ENCODE results near the gene TSC1. TPM values are rescaled to one million over a fixed set of nuclear protein-coding genes. Genes with fewer than 3 reads are reported as not detected.

TSC1 gene
- total RNA-seq, 1 experiment from 2014 or later: 40.9 TPM

GRCh38 chr9:132988244-132989013, 44.0 kb upstream of the TSC1 start:
- H3K36me3 ChIP-seq (ENCODE audit: insufficient read depth, low read length, poor library complexity, severe bottlenecking): no peaks in the 10 kb centered on the region
- peaks cover 55% of the 10 kb centered on the region for H3K27me3 ChIP-seq (replicated peaks; ENCODE audit: insufficient read depth, low read depth, low read length, poor library complexity)
- intact Hi-C loops (cut with micrococcal nuclease; ENCODE audit: unreplicated experiment): no loop called here
- DNase-seq (ENCODE audit: low spot score): no peak
- CTCF ChIA-PET: no interaction called here
- no peak overlapping the region for H3K4me3 ChIP-seq (ENCODE audit: low read depth, low read length, poor library complexity, severe bottlenecking)
- TF ChIP-seq EZH2 (IDR thresholded peaks at IDR 0.05; ENCODE audit: borderline replicate concordance, low read depth, low read length, poor library complexity, severe bottlenecking) (no peak), CTCF (conservative IDR thresholded peaks at IDR 0.05; ENCODE audit: low read depth, low read length) (no peak)
- H3K9me3 ChIP-seq (ENCODE audit: low read depth, low read length, poor library complexity, severe bottlenecking): no peaks in the 10 kb centered on the region
- H3K27ac ChIP-seq (ENCODE audit: low read depth, low read length, poor library complexity, severe bottlenecking): no peak overlapping the region
- POLR2A ChIA-PET (ENCODE audit: low non-redundant PET): interaction anchor here (0.6 kb wide), 1 partner anchor 156 kb away, joined by 3 read pairs; no protein-coding TSS in a partner anchor
- no peaks in the 10 kb centered on the region for H3K4me1 ChIP-seq (ENCODE audit: insufficient read depth, low read length, poor library complexity, severe bottlenecking)
- no TSS peak for BruUV-seq (replicated peaks)

- ChIA-PET CTCF (no interaction called here), POLR2A (ENCODE audit: low non-redundant PET) (no interaction called here)
- no peak for DNase-seq (ENCODE audit: low spot score)
- no peaks in the 10 kb centered on the region for H3K9me3 ChIP-seq (ENCODE audit: low read depth, low read length, poor library complexity, severe bottlenecking)
- peaks cover 55% of the 10 kb centered on the region for H3K27me3 ChIP-seq (replicated peaks; ENCODE audit: insufficient read depth, low read depth, low read length, poor library complexity)
- H3K27ac ChIP-seq (ENCODE audit: low read depth, low read length, poor library complexity, severe bottlenecking): no peak overlapping the region
- BruUV-seq (replicated peaks): no TSS peak
- intact Hi-C loops (cut with micrococcal nuclease; ENCODE audit: unreplicated experiment): no loop called here
- H3K36me3 ChIP-seq (ENCODE audit: insufficient read depth, low read length, poor library complexity, severe bottlenecking): no peaks in the 10 kb centered on the region
- H3K4me3 ChIP-seq (ENCODE audit: low read depth, low read length, poor library complexity, severe bottlenecking): no peak overlapping the region
- no peaks in the 10 kb centered on the region for H3K4me1 ChIP-seq (ENCODE audit: insufficient read depth, low read length, poor library complexity, severe bottlenecking)
- TF ChIP-seq CTCF (conservative IDR thresholded peaks at IDR 0.05; ENCODE audit: low read depth, low read length) (no peak), EZH2 (IDR thresholded peaks at IDR 0.05; ENCODE audit: borderline replicate concordance, low read depth, low read length, poor library complexity, severe bottlenecking) (no peak)
These were observed 42.5 kb upstream of the TSC1 start for GRCh38 chr9:132986640-132987620.

GRCh38 chr9:132986114-132986513, 41.7 kb upstream of the TSC1 start:
- no TSS peak for BruUV-seq (replicated peaks)
- TF ChIP-seq EZH2 (IDR thresholded peaks at IDR 0.05; ENCODE audit: borderline replicate concordance, low read depth, low read length, poor library complexity, severe bottlenecking): no peak
- no peak for TF ChIP-seq CTCF (conservative IDR thresholded peaks at IDR 0.05; ENCODE audit: low read depth, low read length)
- peaks cover 51% of the 10 kb centered on the region for H3K27me3 ChIP-seq (replicated peaks; ENCODE audit: insufficient read depth, low read depth, low read length, poor library complexity)
- intact Hi-C loops (cut with micrococcal nuclease; ENCODE audit: unreplicated experiment): no loop called here
- no peaks in the 10 kb centered on the region for H3K9me3 ChIP-seq (ENCODE audit: low read depth, low read length, poor library complexity, severe bottlenecking)
- ChIA-PET CTCF (no interaction called here), POLR2A (ENCODE audit: low non-redundant PET) (no interaction called here)
- no peak for DNase-seq (ENCODE audit: low spot score)
- H3K27ac ChIP-seq (ENCODE audit: low read depth, low read length, poor library complexity, severe bottlenecking): no peak overlapping the region
- H3K4me3 ChIP-seq (ENCODE audit: low read depth, low read length, poor library complexity, severe bottlenecking): no peak overlapping the region
- no peaks in the 10 kb centered on the region for H3K4me1 ChIP-seq (ENCODE audit: insufficient read depth, low read length, poor library complexity, severe bottlenecking)
- no peaks in the 10 kb centered on the region for H3K36me3 ChIP-seq (ENCODE audit: insufficient read depth, low read length, poor library complexity, severe bottlenecking)

All from A673 (cell line).